ENCODE data around the gene DENND2C.
"Not testable (repeated sequence)": the region's sequence is repeated elsewhere in the genome, so short reads cannot be mapped to it uniquely, and the experiment has no call there.

DENND2C gene

DNA sequence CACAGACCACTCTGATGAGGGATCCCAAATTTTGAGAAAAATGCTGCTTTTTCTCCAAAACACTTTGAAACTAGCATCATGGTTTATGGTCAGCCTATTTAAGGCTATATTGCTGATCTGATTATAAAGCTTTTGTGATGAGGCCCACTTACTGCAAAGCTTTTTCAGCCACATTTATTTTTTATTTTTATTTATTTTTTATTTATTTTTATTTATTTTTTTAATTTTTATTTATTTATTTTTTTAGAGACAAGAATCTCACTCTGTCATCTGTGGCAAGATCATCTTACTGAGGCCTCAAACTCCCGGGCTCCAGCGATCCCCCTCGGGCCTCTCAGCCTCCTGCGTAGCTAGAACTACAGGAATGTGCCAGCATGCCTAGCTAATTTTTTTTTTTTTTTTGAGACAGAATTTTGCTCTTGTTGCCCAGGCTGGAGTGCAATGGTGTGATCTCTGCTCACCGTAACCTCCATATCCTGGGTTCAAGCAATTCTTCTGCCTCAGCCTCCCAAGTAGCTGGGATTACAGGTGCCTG lies 83.3 kb downstream of the DENND2C start:
- no peak for TF ChIP-seq YY1 (IDR thresholded peaks at IDR 0.05; ENCODE audit: insufficient read depth, insufficient read length)
- Histone ChIP-seq H3K36me3 (ENCODE audit: insufficient read depth, insufficient read length, low read length) (no peaks in the 10 kb centered on the region), H3K4me3 (ENCODE audit: insufficient read length, low read depth) (no peak overlapping the region), H3K9me3 (ENCODE audit: insufficient read depth, low read length) (no peaks in the 10 kb centered on the region), H3K27me3 (ENCODE audit: insufficient read depth, insufficient read length) (no peaks in the 10 kb centered on the region), H3K9ac (ENCODE audit: insufficient read length, low read depth) (no peak overlapping the region), H3K4me1 (ENCODE audit: insufficient read depth, insufficient read length) (no peaks in the 10 kb centered on the region)
- no peak for DNase-seq (ENCODE audit: low read depth, low spot score)

DNA sequence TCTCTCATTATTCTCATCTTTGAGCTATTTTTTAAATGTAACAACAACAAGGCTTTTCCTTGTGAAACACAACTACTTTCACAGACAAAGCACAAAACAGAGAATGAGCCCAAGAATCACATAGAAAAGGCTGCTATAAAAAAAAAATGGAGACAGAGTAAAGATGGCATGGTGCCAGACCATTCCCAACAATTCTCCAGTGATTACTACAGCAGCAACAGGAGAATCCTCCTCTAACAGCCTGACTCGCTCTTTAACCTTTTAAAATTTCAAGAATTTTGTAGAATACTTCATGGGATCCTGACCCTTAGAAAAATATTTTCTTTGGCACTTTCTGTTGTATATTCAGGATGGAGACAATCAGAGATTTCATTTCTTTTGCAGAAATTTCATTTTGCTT lies 84.6 kb downstream of the DENND2C start:
- H3K9ac ChIP-seq (ENCODE audit: insufficient read length, low read depth) = no peak overlapping the region
- H3K4me1 ChIP-seq (ENCODE audit: insufficient read depth, insufficient read length) = no peaks in the 10 kb centered on the region
- no peak overlapping the region for H3K4me3 ChIP-seq (ENCODE audit: insufficient read length, low read depth)
- H3K9me3 ChIP-seq (ENCODE audit: insufficient read depth, low read length) = no peaks in the 10 kb centered on the region
- TF ChIP-seq SUZ12 (IDR thresholded peaks at IDR 0.05; ENCODE audit: extremely low read depth, insufficient read depth, insufficient read length) (no peak), ZNF274 (IDR thresholded peaks at IDR 0.05; ENCODE audit: low read depth, low read length) (no peak), YY1 (IDR thresholded peaks at IDR 0.05; ENCODE audit: insufficient read depth, insufficient read length) (no peak)
- DNase-seq (ENCODE audit: low read depth, low spot score) = no peak
- H3K36me3 ChIP-seq (ENCODE audit: insufficient read depth, insufficient read length, low read length) = peaks cover 2% of the 10 kb centered on the region
- no peaks in the 10 kb centered on the region for H3K27me3 ChIP-seq (ENCODE audit: insufficient read depth, insufficient read length)

DNA sequence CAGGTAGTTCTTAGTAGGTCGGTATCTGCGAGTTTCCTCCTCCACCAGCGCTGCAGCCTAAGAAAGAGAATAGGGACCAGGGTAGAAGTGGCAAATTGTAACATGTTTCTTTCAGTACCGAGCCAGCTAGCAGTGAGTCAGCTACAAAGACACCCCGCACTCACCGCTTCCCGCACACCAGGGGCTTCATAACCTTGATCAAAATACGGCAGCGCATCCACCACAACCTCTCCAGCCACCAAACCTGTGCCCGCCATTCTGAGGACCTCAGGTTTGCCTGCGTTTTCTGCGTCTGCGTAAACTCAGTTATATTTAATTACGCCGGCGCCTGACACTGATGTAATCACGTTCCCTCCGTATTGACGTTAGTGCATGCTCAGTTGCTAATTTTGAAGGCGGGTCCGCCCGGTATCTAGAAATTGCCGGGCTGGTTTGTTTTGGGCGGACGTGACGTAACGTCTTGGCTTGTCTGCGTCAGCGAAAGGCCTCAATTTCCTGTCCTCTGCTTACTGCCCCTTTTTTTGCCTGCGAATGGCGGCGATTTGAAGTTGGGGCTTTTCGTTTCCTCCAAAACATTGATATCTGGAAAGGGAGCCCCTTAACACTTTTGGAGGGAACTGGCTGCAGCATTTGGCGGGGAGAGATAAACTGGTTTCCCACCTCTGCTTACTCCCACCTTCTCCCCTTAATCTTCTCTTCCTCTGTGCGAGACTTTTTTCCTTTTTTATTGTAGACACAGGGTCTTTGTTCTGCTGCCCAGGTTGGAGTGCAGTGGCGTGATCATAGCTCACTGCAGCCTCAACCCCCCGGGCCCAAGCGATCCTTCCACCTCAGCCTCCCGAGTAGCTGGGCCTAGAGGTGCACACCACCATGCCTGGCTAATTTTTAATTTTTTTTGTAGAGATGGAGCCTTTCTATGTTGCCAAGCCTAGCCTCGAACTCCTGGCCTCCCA lies 88.2 kb downstream of the DENND2C start, which contains the start of gene BCAS2:
Gene BCAS2, minus strand, starts transcription at position 281 of the 953 bp plus-strand sequence. Its CDS starts 24 bp downstream, at position 257.
- peaks cover 38% of the 10 kb centered on the region for H3K36me3 ChIP-seq (ENCODE audit: insufficient read depth, insufficient read length, low read length)
- H3K9me3 ChIP-seq (ENCODE audit: insufficient read depth, low read length) = no peaks in the 10 kb centered on the region
- peak within 1 kb of the TSS; percentile 90 for H3K4me3 ChIP-seq (ENCODE audit: insufficient read length, low read depth)
- TF ChIP-seq SUZ12 (IDR thresholded peaks at IDR 0.05; ENCODE audit: extremely low read depth, insufficient read depth, insufficient read length) (no peak), YY1 (IDR thresholded peaks at IDR 0.05; ENCODE audit: insufficient read depth, insufficient read length) (peak; percentile 39), ZNF274 (IDR thresholded peaks at IDR 0.05; ENCODE audit: low read depth, low read length) (no peak)
- no peaks in the 10 kb centered on the region for H3K27me3 ChIP-seq (ENCODE audit: insufficient read depth, insufficient read length)
- peak within 1 kb of the TSS; percentile 98 for H3K9ac ChIP-seq (ENCODE audit: insufficient read length, low read depth)
- H3K4me1 ChIP-seq (ENCODE audit: insufficient read depth, insufficient read length) = no peaks in the 10 kb centered on the region
- DNase-seq (ENCODE audit: low read depth, low spot score) = peak; percentile 98

DNA sequence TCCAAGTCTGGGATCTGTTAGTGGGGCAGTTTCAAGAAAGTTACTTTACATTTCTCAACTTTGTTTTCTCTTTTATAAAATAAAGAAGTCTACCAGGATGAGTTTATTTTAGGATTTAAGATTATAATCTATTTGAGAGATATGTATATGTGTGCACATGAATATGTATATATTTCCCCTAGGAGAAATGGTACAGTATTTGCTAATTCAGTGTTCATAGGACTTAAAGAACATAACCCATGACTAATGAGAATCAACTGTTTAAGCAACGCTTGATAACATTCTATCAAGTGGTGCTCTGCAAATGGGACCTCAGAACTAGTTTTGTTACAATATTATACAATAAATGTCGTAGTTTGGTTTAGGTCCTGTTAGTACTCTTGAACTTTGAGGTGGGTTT lies 95.5 kb downstream of the DENND2C start:
- Histone ChIP-seq H3K9me3 (ENCODE audit: insufficient read depth, low read length) (no peaks in the 10 kb centered on the region), H3K36me3 (ENCODE audit: insufficient read depth, insufficient read length, low read length) (peaks cover 99% of the 10 kb centered on the region), H3K4me1 (ENCODE audit: insufficient read depth, insufficient read length) (no peaks in the 10 kb centered on the region), H3K9ac (ENCODE audit: insufficient read length, low read depth) (no peak overlapping the region), H3K4me3 (ENCODE audit: insufficient read length, low read depth) (no peak overlapping the region), H3K27me3 (ENCODE audit: insufficient read depth, insufficient read length) (no peaks in the 10 kb centered on the region)
- TF ChIP-seq ZNF274 (IDR thresholded peaks at IDR 0.05; ENCODE audit: low read depth, low read length) = no peak
- no peak for TF ChIP-seq SUZ12 (IDR thresholded peaks at IDR 0.05; ENCODE audit: extremely low read depth, insufficient read depth, insufficient read length)
- TF ChIP-seq YY1 (IDR thresholded peaks at IDR 0.05; ENCODE audit: insufficient read depth, insufficient read length) = no peak
- DNase-seq (ENCODE audit: low read depth, low spot score) = no peak

DNA sequence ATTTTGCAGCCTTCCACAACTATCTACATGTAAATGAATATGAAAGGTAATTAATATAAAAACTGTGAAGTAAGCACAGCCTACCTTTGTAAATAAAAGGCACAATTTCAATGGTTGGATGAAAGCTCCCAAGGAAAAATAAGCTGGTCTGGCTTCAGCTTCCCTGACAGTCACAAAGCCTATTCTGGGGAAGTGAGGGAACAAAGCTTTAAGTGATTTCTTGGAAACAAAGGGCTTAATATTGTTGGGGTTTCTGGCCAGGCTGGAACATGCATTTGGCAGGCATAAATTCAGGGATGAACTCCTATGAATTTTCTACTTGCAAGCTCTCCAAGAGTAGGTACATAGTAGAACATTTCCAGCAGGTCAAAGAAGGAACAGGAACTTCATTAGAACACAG lies 105.7 kb downstream of the DENND2C start:
- no peaks in the 10 kb centered on the region for H3K27me3 ChIP-seq (ENCODE audit: insufficient read depth, insufficient read length)
- no peaks in the 10 kb centered on the region for H3K4me1 ChIP-seq (ENCODE audit: insufficient read depth, insufficient read length)
- H3K36me3 ChIP-seq (ENCODE audit: insufficient read depth, insufficient read length, low read length) = peaks cover 50% of the 10 kb centered on the region
- H3K4me3 ChIP-seq (ENCODE audit: insufficient read length, low read depth) = no peak overlapping the region
- TF ChIP-seq ZNF274 (IDR thresholded peaks at IDR 0.05; ENCODE audit: low read depth, low read length) (no peak), YY1 (IDR thresholded peaks at IDR 0.05; ENCODE audit: insufficient read depth, insufficient read length) (no peak), SUZ12 (IDR thresholded peaks at IDR 0.05; ENCODE audit: extremely low read depth, insufficient read depth, insufficient read length) (no peak)
- H3K9ac ChIP-seq (ENCODE audit: insufficient read length, low read depth) = no peak overlapping the region
- no peaks in the 10 kb centered on the region for H3K9me3 ChIP-seq (ENCODE audit: insufficient read depth, low read length)
- no peak for DNase-seq (ENCODE audit: low read depth, low spot score)

DNA sequence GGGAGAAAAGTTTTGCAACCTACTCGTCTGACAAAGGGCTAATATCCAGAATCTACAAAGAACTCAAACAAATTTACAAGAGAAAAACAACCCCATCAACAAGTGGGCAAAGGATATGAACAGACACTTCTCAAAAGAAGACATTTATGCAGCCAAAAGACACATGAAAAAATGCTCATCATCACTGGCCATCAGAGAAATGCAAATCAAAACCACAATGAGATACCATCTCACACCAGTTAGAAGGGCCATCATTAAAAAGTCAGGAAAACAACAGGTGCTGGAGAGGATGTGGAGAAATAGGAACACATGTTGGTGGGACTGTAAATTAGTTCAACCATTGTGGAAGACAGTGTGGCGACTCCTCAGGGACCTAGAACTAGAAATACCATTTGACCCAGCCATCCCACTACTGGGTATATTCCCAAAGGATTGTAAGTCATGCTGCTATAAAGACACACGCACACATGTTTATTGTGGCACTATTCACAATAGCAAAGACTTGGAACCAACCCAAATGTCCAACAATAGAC lies 106.8 kb downstream of the DENND2C start:
- not testable (repeated sequence) for H3K9ac ChIP-seq (ENCODE audit: insufficient read length, low read depth); H3K4me1 ChIP-seq (ENCODE audit: insufficient read depth, insufficient read length); H3K27me3 ChIP-seq (ENCODE audit: insufficient read depth, insufficient read length); H3K4me3 ChIP-seq (ENCODE audit: insufficient read length, low read depth); H3K9me3 ChIP-seq (ENCODE audit: insufficient read depth, low read length); DNase-seq (ENCODE audit: low read depth, low spot score)
- peaks cover 39% of the 10 kb centered on the region for H3K36me3 ChIP-seq (ENCODE audit: insufficient read depth, insufficient read length, low read length)

DNA sequence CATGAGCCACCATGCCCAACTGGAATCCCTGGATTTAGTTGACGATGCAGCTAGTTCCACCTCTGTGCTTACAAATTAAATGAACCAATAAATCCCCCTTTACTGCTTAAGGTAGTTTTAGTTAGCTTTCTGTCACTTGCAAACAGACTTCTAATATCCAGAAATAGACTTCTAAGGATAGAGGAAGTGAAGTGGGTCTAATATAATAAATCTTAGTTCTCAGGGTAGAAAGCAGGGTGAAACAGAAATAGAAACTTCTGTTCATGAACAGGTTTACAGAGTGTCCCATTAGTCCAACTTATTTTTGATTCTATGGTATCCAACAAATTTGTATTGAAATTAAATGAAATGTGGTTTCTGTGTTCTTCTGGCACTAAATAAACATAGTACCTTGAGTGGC lies 108.5 kb downstream of the DENND2C start:
- Histone ChIP-seq H3K27me3 (ENCODE audit: insufficient read depth, insufficient read length) (no peaks in the 10 kb centered on the region), H3K36me3 (ENCODE audit: insufficient read depth, insufficient read length, low read length) (peaks cover 25% of the 10 kb centered on the region), H3K4me1 (ENCODE audit: insufficient read depth, insufficient read length) (no peaks in the 10 kb centered on the region), H3K9ac (ENCODE audit: insufficient read length, low read depth) (no peak overlapping the region), H3K4me3 (ENCODE audit: insufficient read length, low read depth) (no peak overlapping the region), H3K9me3 (ENCODE audit: insufficient read depth, low read length) (no peaks in the 10 kb centered on the region)
- TF ChIP-seq YY1 (IDR thresholded peaks at IDR 0.05; ENCODE audit: insufficient read depth, insufficient read length) = no peak
- TF ChIP-seq ZNF274 (IDR thresholded peaks at IDR 0.05; ENCODE audit: low read depth, low read length) = no peak
- no peak for TF ChIP-seq SUZ12 (IDR thresholded peaks at IDR 0.05; ENCODE audit: extremely low read depth, insufficient read depth, insufficient read length)
- no peak for DNase-seq (ENCODE audit: low read depth, low spot score)

Data from NT2/D1 (cell line).